Parathyroid adenoma (tissue), 2 donors: ENCODE measurements around the gene CARD10.
"Not testable (repeated sequence)": the region's sequence is repeated elsewhere in the genome, so short reads cannot be mapped to it uniquely, and the experiment has no call there.

Experiments used
- H2AFZ ChIP-seq: fragments of 300-600 bp; sonication (generic); one replicate; pipeline ENCODE4 v1.7.0; 2017; ENCODE audit warnings: antibody characterized with exemption, mild to moderate bottlenecking
- H3K27ac ChIP-seq: fragments of 300-600 bp; sonication (generic); one replicate; pipeline ENCODE4 v1.7.0; 2017
- H3K27me3 ChIP-seq: fragments of 300-600 bp; sonication (generic); one replicate; pipeline ENCODE4 v1.7.0; 2017; ENCODE audit warnings: low read length; ENCODE audit not compliant: control insufficient read depth, insufficient read depth
- H3K36me3 ChIP-seq: fragments of 300-600 bp; sonication (generic); one replicate; pipeline ENCODE4 v1.7.0; 2017; ENCODE audit warnings: low read length; ENCODE audit not compliant: control insufficient read depth, insufficient read depth
- H3K4me1 ChIP-seq: fragments of 300-600 bp; sonication (generic); one replicate; pipeline ENCODE4 v1.7.0; 2017; ENCODE audit warnings: control low read depth
- H3K4me2 ChIP-seq: fragments of 300-600 bp; sonication (generic); one replicate; pipeline ENCODE4 v1.7.0; 2017; ENCODE audit warnings: low read length
- H3K4me3 ChIP-seq: fragments of 300-600 bp; sonication (generic); one replicate; pipeline ENCODE4 v1.7.0; 2017; ENCODE audit warnings: low read depth, low read length
- H3K79me2 ChIP-seq: fragments of 300-600 bp; sonication (generic); one replicate; pipeline ENCODE4 v1.7.0; 2017; ENCODE audit warnings: control low read depth
- H3K9ac ChIP-seq: fragments of 300-600 bp; sonication (generic); one replicate; pipeline ENCODE4 v1.7.0; 2017; ENCODE audit warnings: mild to moderate bottlenecking
- H3K9me3 ChIP-seq: fragments of 300-600 bp; sonication (generic); one replicate; pipeline ENCODE4 v1.7.0; 2017; ENCODE audit warnings: low read length; ENCODE audit not compliant: control insufficient read depth
- CTCF ChIP-seq: fragments of 300-600 bp; sonication (generic); IDR thresholded peaks from one replicate; pipeline ENCODE4 v1.7.0; 2017; ENCODE audit warnings: antibody characterized with exemption, mild to moderate bottlenecking
- donor health status: primary hyperparathyroidism.

Gene CARD10

GRCh38 chr22:37535159-37535558 is 15.9 kb upstream of the CARD10 start:
- H3K27ac ChIP-seq, result no peak overlapping the region
- H3K4me2 ChIP-seq, result no peak overlapping the region
- H3K27me3 ChIP-seq, result no peaks in the 10 kb centered on the region
- no peak overlapping the region for H3K4me3 ChIP-seq
- peaks cover 2% of the 10 kb centered on the region for H3K4me1 ChIP-seq
- H3K79me2 ChIP-seq, result no peaks in the 10 kb centered on the region
- H3K9ac ChIP-seq, result no peak overlapping the region
- no peaks in the 10 kb centered on the region for H3K36me3 ChIP-seq
- TF ChIP-seq CTCF, result no peak
- H3K9me3 ChIP-seq, result no peaks in the 10 kb centered on the region
- H2AFZ ChIP-seq, result no peak overlapping the region

GRCh38 chr22:37534445-37534844 is 15.2 kb upstream of the CARD10 start:
- Histone ChIP-seq H3K4me1 (peaks cover 2% of the 10 kb centered on the region), H3K27me3 (no peaks in the 10 kb centered on the region), H3K9me3 (no peaks in the 10 kb centered on the region), H3K4me3 (no peak overlapping the region), H3K4me2 (no peak overlapping the region), H3K79me2 (no peaks in the 10 kb centered on the region), H3K36me3 (no peaks in the 10 kb centered on the region), H3K9ac (no peak overlapping the region), H3K27ac (no peak overlapping the region), H2AFZ (no peak overlapping the region)
- no peak for TF ChIP-seq CTCF

GRCh38 chr22:37533995-37534394 is 14.8 kb upstream of the CARD10 start:
- H3K27me3 ChIP-seq, result no peaks in the 10 kb centered on the region
- H3K4me1 ChIP-seq, result peaks cover under 1% of the 10 kb centered on the region
- no peak overlapping the region for H3K4me2 ChIP-seq
- H3K36me3 ChIP-seq, result no peaks in the 10 kb centered on the region
- H3K79me2 ChIP-seq, result no peaks in the 10 kb centered on the region
- H3K9ac ChIP-seq, result no peak overlapping the region
- no peak overlapping the region for H3K4me3 ChIP-seq
- no peaks in the 10 kb centered on the region for H3K9me3 ChIP-seq
- H3K27ac ChIP-seq, result no peak overlapping the region
- no peak overlapping the region for H2AFZ ChIP-seq
- no peak for TF ChIP-seq CTCF

- H3K27ac ChIP-seq, result no peak overlapping the region
- TF ChIP-seq CTCF, result no peak
- no peak overlapping the region for H3K4me2 ChIP-seq
- H3K9ac ChIP-seq, result no peak overlapping the region
- no peaks in the 10 kb centered on the region for H3K9me3 ChIP-seq
- no peaks in the 10 kb centered on the region for H3K36me3 ChIP-seq
- no peaks in the 10 kb centered on the region for H3K27me3 ChIP-seq
- H2AFZ ChIP-seq, result no peak overlapping the region
- H3K4me3 ChIP-seq, result no peak overlapping the region
- H3K79me2 ChIP-seq, result no peaks in the 10 kb centered on the region
- H3K4me1 ChIP-seq, result no peaks in the 10 kb centered on the region
Measured at GRCh38 chr22:37529652-37530345, 10.6 kb upstream of the CARD10 start.

GRCh38 chr22:37527952-37528351 is 8.7 kb upstream of the CARD10 start:
- not testable (repeated sequence) for H3K4me2 ChIP-seq, H3K4me3 ChIP-seq, H3K79me2 ChIP-seq, H3K27ac ChIP-seq, H3K27me3 ChIP-seq, H3K9me3 ChIP-seq, H2AFZ ChIP-seq, H3K36me3 ChIP-seq, H3K4me1 ChIP-seq, H3K9ac ChIP-seq

- not testable (repeated sequence) for H3K4me2 ChIP-seq, H3K27me3 ChIP-seq, H3K9ac ChIP-seq, H3K9me3 ChIP-seq, H3K79me2 ChIP-seq, H3K4me1 ChIP-seq, H3K36me3 ChIP-seq, H3K27ac ChIP-seq, H2AFZ ChIP-seq, H3K4me3 ChIP-seq
Measured at GRCh38 chr22:37527081-37527752, 8.0 kb upstream of the CARD10 start.
